C4-2B (cell line): Measurements from ENCODE around the gene BTBD16.

Experiments
- H3K27ac ChIP-seq: fragments of 450-650 bp; 2 replicates; pipeline ENCODE4 v1.5.1; 2017
- ZFX ChIP-seq: fragments of 450-650 bp; IDR thresholded peaks from 2 replicates; pipeline ENCODE4 v1.6.1; 2017
- TF ChIP-seq, protein P1 (sequence below): fragments of 450-650 bp; conservative IDR thresholded peaks from 2 replicates; pipeline ENCODE4 v1.5.1; 2017; ENCODE audit warnings: mild to moderate bottlenecking

The BTBD16 gene

DNA sequence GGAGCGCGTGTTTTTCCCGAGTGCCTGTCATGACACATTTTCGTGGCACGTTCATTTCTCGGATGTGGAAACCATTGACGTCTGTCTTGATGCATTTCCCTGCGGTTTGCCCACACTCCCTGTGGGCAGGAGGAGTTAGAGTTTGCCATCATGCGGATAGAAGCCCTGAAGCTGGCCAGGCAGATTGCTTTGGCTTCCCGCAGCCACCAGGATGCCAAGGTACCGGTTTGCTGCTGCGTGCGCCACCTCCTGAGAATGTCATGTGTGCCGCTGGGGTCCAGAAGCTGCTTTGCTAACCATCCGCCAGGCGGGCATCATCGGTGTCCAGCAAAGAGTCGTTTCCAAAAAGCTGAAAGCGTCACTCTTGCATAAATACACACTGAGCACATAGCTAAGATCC is 40.9 kb upstream of the BTBD16 start:
- H3K27ac ChIP-seq, result no peak overlapping the region
- TF ChIP-seq, protein P1, sequence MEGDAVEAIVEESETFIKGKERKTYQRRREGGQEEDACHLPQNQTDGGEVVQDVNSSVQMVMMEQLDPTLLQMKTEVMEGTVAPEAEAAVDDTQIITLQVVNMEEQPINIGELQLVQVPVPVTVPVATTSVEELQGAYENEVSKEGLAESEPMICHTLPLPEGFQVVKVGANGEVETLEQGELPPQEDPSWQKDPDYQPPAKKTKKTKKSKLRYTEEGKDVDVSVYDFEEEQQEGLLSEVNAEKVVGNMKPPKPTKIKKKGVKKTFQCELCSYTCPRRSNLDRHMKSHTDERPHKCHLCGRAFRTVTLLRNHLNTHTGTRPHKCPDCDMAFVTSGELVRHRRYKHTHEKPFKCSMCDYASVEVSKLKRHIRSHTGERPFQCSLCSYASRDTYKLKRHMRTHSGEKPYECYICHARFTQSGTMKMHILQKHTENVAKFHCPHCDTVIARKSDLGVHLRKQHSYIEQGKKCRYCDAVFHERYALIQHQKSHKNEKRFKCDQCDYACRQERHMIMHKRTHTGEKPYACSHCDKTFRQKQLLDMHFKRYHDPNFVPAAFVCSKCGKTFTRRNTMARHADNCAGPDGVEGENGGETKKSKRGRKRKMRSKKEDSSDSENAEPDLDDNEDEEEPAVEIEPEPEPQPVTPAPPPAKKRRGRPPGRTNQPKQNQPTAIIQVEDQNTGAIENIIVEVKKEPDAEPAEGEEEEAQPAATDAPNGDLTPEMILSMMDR, result no peak
- no peak for TF ChIP-seq ZFX

DNA sequence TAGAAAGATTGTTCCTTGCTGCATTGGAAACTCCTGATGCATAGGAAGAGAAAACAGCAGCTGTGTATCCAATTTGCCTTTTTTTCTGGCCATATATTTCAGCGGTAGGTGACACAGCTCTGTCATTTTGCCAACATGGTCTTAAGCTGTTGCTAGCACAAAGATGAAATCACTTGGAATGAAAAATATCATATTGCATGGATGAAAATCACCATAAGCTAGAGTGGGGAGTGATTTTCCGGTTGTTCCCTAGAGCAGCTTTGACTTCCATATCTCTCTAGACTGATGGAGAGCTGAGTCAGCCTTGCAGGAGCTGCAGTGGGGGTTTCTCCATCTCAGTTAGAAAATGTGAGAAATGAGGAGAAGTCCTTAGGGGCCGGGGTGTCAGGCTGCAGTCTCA is 38.3 kb upstream of the BTBD16 start:
- no peak overlapping the region for H3K27ac ChIP-seq
- TF ChIP-seq, protein P1, result no peak
- TF ChIP-seq ZFX, result no peak

DNA sequence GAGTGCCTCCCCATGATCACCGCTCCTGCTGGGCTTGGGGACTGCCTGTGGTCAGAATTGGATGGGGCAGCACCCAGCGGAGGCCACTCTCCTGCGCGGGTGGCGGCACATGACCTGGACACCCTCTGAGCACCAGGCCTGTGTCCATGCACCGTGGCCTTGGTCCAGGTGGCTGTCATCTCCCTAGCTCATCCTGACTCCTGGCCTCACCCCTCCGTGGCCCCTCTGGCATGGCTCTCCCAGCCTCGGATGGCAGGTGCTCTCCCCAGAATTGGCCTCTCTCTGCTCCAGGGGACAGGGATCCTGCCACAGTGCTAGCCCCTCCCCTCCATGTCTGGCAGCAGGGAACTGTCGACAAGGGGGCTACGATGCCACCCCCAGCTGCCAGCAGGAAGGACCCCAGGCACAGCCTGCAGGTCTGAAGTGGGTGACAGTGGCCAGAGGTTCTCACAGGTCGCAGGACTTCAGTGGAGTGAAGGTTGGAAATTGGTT is 37.2 kb upstream of the BTBD16 start:
- no peak overlapping the region for H3K27ac ChIP-seq
- TF ChIP-seq ZFX, result no peak
- TF ChIP-seq, protein P1, result no peak

DNA sequence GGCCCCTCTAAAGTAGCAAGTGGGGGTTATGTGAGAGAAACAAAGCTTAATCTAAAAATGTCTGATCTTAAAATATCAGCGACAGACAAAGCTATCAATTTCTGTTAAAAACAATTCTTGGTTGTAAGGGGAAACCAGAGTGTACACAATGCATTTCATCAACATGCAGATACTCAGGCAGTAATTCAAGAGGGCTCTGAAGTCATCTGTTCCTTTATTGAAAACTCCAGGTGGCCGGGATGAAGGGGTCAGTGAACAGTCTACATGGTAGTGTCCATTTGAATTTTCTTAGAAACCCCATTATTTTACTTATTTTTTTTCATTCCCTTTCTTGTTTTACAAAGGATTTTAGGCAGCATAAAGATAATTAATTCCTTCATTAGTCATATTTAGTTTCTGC is 36.7 kb upstream of the BTBD16 start:
- H3K27ac ChIP-seq, result no peak overlapping the region
- no peak for TF ChIP-seq ZFX
- TF ChIP-seq, protein P1, result no peak

DNA sequence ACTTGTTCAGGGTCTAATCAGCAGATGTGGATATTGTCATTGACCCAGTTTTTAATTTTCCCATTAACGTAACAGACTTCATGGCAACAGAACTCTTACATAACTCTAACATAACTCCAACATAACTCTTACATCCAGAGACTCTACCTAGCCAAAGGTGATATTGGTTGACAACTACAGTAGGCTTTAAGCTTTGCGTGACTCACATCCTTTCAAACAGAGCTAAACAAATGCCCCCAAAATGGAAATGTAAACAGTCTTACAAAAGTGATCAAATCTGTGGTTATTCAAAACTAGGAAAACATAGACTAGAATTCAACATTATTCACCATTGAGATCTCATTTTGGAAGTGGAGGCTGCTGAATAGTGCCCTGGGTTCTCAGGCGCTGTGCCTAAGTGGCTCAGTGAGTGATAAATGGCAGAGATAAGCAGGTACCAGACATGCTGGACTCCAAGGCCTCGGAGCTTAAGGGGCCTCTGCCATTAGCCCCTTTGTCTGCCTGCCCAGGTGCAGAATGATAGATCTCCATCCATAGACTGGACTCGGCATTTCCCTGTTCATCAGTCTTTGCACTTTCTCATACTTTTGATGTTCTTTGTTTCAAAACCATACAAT is 34.3 kb upstream of the BTBD16 start:
- H3K27ac ChIP-seq, result no peak overlapping the region
- TF ChIP-seq, protein P1, result no peak
- no peak for TF ChIP-seq ZFX

DNA sequence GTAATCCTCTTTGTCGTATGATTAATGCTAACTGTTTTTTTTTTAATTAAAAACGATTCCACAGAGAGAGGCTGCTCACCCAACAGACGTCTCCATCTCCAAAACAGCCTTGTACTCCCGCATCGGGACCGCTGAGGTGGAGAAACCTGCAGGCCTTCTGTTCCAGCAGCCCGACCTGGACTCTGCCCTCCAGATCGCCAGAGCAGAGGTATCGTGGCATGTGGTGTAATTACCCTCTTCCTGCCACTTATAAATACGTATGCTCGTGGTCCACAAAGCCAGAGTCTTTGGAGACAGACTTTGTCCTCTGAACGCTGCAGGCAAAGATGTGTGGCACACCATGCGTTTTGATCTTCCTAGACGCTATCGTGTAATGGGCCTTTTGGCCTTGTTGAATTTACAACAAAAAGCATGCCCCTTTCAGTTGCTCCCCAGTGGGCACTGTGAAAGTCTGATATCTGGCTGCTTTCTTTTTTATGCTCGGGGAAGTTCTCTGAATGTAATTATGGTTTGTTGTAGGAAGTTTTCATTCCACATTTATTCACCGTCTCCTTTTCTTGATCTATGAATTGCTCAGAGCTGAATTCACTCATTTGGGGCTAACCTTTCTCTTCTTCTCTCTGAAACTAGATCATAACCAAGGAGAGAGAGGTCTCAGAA is 33.6 kb upstream of the BTBD16 start:
- TF ChIP-seq, protein P1, result no peak
- TF ChIP-seq ZFX, result no peak
- H3K27ac ChIP-seq, result no peak overlapping the region

DNA sequence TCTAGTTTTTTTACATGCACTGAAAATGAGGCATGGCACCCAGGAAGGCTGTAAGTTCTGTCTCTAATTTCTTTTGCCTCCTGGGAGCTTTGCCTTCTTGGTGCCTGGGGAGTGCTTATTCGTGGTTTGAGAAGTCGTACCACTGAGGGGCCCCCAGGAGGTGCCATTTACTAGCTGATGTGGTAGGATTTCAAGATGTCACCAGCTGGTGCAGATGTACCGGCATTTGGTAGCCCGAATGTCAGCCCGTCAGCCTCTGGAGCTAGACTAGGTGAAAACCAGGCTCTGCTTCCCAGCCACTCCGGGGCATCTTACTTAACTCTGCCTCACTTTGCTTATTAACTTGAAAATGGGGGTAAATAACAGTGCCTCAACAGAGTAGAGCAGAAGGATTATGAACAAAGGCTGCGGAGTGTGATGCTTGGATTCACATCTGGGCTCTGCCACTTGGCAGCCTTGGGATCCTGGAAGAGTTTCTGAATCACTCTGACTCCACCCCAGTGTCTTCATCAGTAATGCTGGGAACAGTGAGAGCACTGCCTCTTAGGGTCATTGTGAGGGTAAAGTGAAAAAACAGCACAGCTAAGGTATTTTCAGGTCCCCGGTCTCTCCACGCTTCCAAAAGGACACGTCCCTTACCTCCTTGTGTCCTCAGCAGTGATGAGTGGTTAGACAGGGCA is 31.4 kb upstream of the BTBD16 start:
- H3K27ac ChIP-seq, result no peak overlapping the region
- TF ChIP-seq, protein P1, result no peak
- TF ChIP-seq ZFX, result no peak
